Activated T-cell treated with anti-CD3 and anti-CD28 coated beads, Interleukin-2, amount 50 U/mL, for 4 hours (primary cell): Measurements from ENCODE around the gene ATP6V1C2. TPM values are rescaled to one million over a fixed set of nuclear protein-coding genes. Genes with fewer than 3 reads are reported as not detected.
"Not testable (repeated sequence)": the region's sequence is repeated elsewhere in the genome, so short reads cannot be mapped to it uniquely, and the experiment has no call there.

Experiments
- ATAC-seq, 2 donors: fragments of 200-7000 bp; cut with Tn5 transposase; one replicate each; pipeline ENCODE4 v1.10.0; 2021
- DNase-seq: peaks from one replicate; pipeline ENCODE4 v3.0.0-alpha.2; 2020
- H3K27me3 Mint-ChIP-seq: one replicate; pipeline ENCODE4 v1.8.0; 2021; ENCODE audit warnings: low read depth, mixed read lengths
- H3K36me3 Mint-ChIP-seq: one replicate; pipeline ENCODE4 v1.8.0; 2022; ENCODE audit warnings: mixed read lengths; ENCODE audit not compliant: insufficient read depth
- H3K4me1 Mint-ChIP-seq: one replicate; pipeline ENCODE4 v1.8.0; 2021; ENCODE audit warnings: low read depth, mixed read lengths
- H3K4me3 Mint-ChIP-seq: one replicate; pipeline ENCODE4 v1.8.0; 2021; ENCODE audit warnings: mild to moderate bottlenecking, moderate library complexity, mixed read lengths
- H3K9me3 Mint-ChIP-seq: one replicate; pipeline ENCODE4 v1.8.0; 2021; ENCODE audit warnings: mixed read lengths
- total RNA-seq, 3 donors: library from RNA; stranded (reverse); gene quantifications; one replicate each; pipeline ENCODE4 v1.2.1, GENCODE V29; 2021

ATP6V1C2 gene
- total RNA-seq, 3 donors from 2014 or later, result 0.14 TPM; not detected in 2

GRCh38 chr2:10812362-10813162 lies 91.1 kb downstream of the ATP6V1C2 start, which contains the start of gene PDIA6:
Gene PDIA6, minus strand, starts transcription at chr2:10812785. Its CDS starts 89 bp downstream, at chr2:10812696.
- peaks cover 34% of the 10 kb centered on the region for H3K4me1 Mint-ChIP-seq
- ATAC-seq, result peak; percentile 92
- H3K9me3 Mint-ChIP-seq, result no peaks in the 10 kb centered on the region
- H3K27me3 Mint-ChIP-seq, result no peaks in the 10 kb centered on the region
- H3K36me3 Mint-ChIP-seq, result peaks cover 10% of the 10 kb centered on the region
- peak; percentile 90 for DNase-seq
- peak within 1 kb of the TSS; percentile 95 for H3K4me3 Mint-ChIP-seq

GRCh38 chr2:10813163-10814138 lies 92.0 kb downstream of the ATP6V1C2 start:
- not testable (repeated sequence) for H3K9me3 Mint-ChIP-seq, DNase-seq, H3K36me3 Mint-ChIP-seq, H3K27me3 Mint-ChIP-seq, ATAC-seq
- Mint-ChIP-seq H3K4me1 (peaks cover 27% of the 10 kb centered on the region), H3K4me3 (peak overlapping the region; percentile 78)

GRCh38 chr2:10814142-10814541 lies 92.7 kb downstream of the ATP6V1C2 start:
- Mint-ChIP-seq H3K36me3 (peaks cover 6% of the 10 kb centered on the region), H3K4me1 (peaks cover 21% of the 10 kb centered on the region), H3K4me3 (peak overlapping the region; percentile 31), H3K9me3 (no peaks in the 10 kb centered on the region), H3K27me3 (peaks cover 2% of the 10 kb centered on the region)
- ATAC-seq (no peak), DNase-seq (no peak)

- DNase-seq, result no peak
- no peak overlapping the region for H3K4me3 Mint-ChIP-seq
- no peak for ATAC-seq
- H3K9me3 Mint-ChIP-seq, result no peaks in the 10 kb centered on the region
- peaks cover 5% of the 10 kb centered on the region for H3K27me3 Mint-ChIP-seq
- H3K4me1 Mint-ChIP-seq, result peaks cover 18% of the 10 kb centered on the region
- H3K36me3 Mint-ChIP-seq, result peaks cover 4% of the 10 kb centered on the region
Observed at GRCh38 chr2:10814571-10815331, 93.3 kb downstream of the ATP6V1C2 start.

GRCh38 chr2:10817413-10817812 lies 96.0 kb downstream of the ATP6V1C2 start:
- no peak overlapping the region for H3K4me3 Mint-ChIP-seq
- DNase-seq (no peak), ATAC-seq (no peak)
- no peaks in the 10 kb centered on the region for H3K9me3 Mint-ChIP-seq
- H3K36me3 Mint-ChIP-seq, result no peaks in the 10 kb centered on the region
- peaks cover 20% of the 10 kb centered on the region for H3K27me3 Mint-ChIP-seq
- H3K4me1 Mint-ChIP-seq, result no peaks in the 10 kb centered on the region

GRCh38 chr2:10818305-10818704 lies 96.9 kb downstream of the ATP6V1C2 start:
- not testable (repeated sequence) for H3K36me3 Mint-ChIP-seq, H3K9me3 Mint-ChIP-seq, DNase-seq, H3K4me3 Mint-ChIP-seq, H3K4me1 Mint-ChIP-seq, ATAC-seq
- H3K27me3 Mint-ChIP-seq, result peaks cover 23% of the 10 kb centered on the region

GRCh38 chr2:10818984-10819383 lies 97.6 kb downstream of the ATP6V1C2 start:
- no peaks in the 10 kb centered on the region for H3K4me1 Mint-ChIP-seq
- no peaks in the 10 kb centered on the region for H3K36me3 Mint-ChIP-seq
- no peaks in the 10 kb centered on the region for H3K9me3 Mint-ChIP-seq
- DNase-seq (no peak), ATAC-seq (no peak)
- H3K4me3 Mint-ChIP-seq, result no peak overlapping the region
- H3K27me3 Mint-ChIP-seq, result peaks cover 23% of the 10 kb centered on the region

GRCh38 chr2:10819714-10820314 lies 98.4 kb downstream of the ATP6V1C2 start:
- ATAC-seq (no peak), DNase-seq (no peak)
- H3K36me3 Mint-ChIP-seq, result no peaks in the 10 kb centered on the region
- H3K4me1 Mint-ChIP-seq, result no peaks in the 10 kb centered on the region
- H3K27me3 Mint-ChIP-seq, result peaks cover 23% of the 10 kb centered on the region
- H3K9me3 Mint-ChIP-seq, result no peaks in the 10 kb centered on the region
- H3K4me3 Mint-ChIP-seq, result no peak overlapping the region

GRCh38 chr2:10820562-10820961 lies 99.1 kb downstream of the ATP6V1C2 start:
- Mint-ChIP-seq H3K27me3 (peaks cover 28% of the 10 kb centered on the region), H3K9me3 (no peaks in the 10 kb centered on the region), H3K4me3 (no peak overlapping the region), H3K36me3 (no peaks in the 10 kb centered on the region), H3K4me1 (no peaks in the 10 kb centered on the region)
- no peak for ATAC-seq
- no peak for DNase-seq

GRCh38 chr2:10820978-10821695 lies 99.7 kb downstream of the ATP6V1C2 start:
- Mint-ChIP-seq H3K27me3 (peaks cover 33% of the 10 kb centered on the region), H3K4me3 (no peak overlapping the region), H3K9me3 (no peaks in the 10 kb centered on the region), H3K36me3 (no peaks in the 10 kb centered on the region), H3K4me1 (no peaks in the 10 kb centered on the region)
- DNase-seq (no peak), ATAC-seq (no peak)

GRCh38 chr2:10824191-10824590 lies 102.8 kb downstream of the ATP6V1C2 start:
- Mint-ChIP-seq H3K27me3 (peaks cover 39% of the 10 kb centered on the region), H3K4me3 (no peak overlapping the region), H3K36me3 (no peaks in the 10 kb centered on the region), H3K4me1 (no peaks in the 10 kb centered on the region), H3K9me3 (no peaks in the 10 kb centered on the region)
- DNase-seq (no peak), ATAC-seq (no peak)

- Mint-ChIP-seq H3K36me3 (no peaks in the 10 kb centered on the region), H3K27me3 (peaks cover 28% of the 10 kb centered on the region), H3K9me3 (no peaks in the 10 kb centered on the region), H3K4me3 (no peak overlapping the region), H3K4me1 (no peaks in the 10 kb centered on the region)
- ATAC-seq, result no peak
- no peak for DNase-seq
Observed at GRCh38 chr2:10826026-10826425, 104.6 kb downstream of the ATP6V1C2 start.

GRCh38 chr2:10826625-10827024 lies 105.2 kb downstream of the ATP6V1C2 start:
- no peaks in the 10 kb centered on the region for H3K4me1 Mint-ChIP-seq
- H3K27me3 Mint-ChIP-seq, result peaks cover 29% of the 10 kb centered on the region
- no peaks in the 10 kb centered on the region for H3K9me3 Mint-ChIP-seq
- no peak for DNase-seq
- no peaks in the 10 kb centered on the region for H3K36me3 Mint-ChIP-seq
- no peak for ATAC-seq
- no peak overlapping the region for H3K4me3 Mint-ChIP-seq
